Astrocyte of the cerebellum (primary cell): ENCODE data around the gene SPATS2.
"Not testable (repeated sequence)": the region's sequence is repeated elsewhere in the genome, so short reads cannot be mapped to it uniquely, and the experiment has no call there.

Source experiments
- DNase-seq: peaks from one replicate; pipeline ENCODE4 v3.0.0-alpha.2; 2011; ENCODE audit warnings: low read depth
- H3K4me3 ChIP-seq: 2 replicates; pipeline ENCODE4 v1.5.1; 2011; ENCODE audit warnings: mild to moderate bottlenecking, low read depth, low read length, moderate library complexity
- in situ Hi-C: cut with HindIII; loops from 2 replicates; pipeline ENCODE4 v1.10.0; 2017; ENCODE audit warnings: low sequenced_read_pairs
- TF ChIP-seq, protein P1 (sequence below): IDR thresholded peaks from 2 replicates; pipeline ENCODE4 v1.5.1; 2012; ENCODE audit warnings: low read length, low read depth, moderate library complexity, mild to moderate bottlenecking; ENCODE audit errors: missing control alignments

Gene SPATS2

GRCh38 chr12:49367381-49368239 is at the start of gene SPATS2:
Gene SPATS2 (plus strand): TSS chr12:49367462. CDS start chr12:49461013, 93,551 bp downstream.
- TF ChIP-seq, protein P1, sequence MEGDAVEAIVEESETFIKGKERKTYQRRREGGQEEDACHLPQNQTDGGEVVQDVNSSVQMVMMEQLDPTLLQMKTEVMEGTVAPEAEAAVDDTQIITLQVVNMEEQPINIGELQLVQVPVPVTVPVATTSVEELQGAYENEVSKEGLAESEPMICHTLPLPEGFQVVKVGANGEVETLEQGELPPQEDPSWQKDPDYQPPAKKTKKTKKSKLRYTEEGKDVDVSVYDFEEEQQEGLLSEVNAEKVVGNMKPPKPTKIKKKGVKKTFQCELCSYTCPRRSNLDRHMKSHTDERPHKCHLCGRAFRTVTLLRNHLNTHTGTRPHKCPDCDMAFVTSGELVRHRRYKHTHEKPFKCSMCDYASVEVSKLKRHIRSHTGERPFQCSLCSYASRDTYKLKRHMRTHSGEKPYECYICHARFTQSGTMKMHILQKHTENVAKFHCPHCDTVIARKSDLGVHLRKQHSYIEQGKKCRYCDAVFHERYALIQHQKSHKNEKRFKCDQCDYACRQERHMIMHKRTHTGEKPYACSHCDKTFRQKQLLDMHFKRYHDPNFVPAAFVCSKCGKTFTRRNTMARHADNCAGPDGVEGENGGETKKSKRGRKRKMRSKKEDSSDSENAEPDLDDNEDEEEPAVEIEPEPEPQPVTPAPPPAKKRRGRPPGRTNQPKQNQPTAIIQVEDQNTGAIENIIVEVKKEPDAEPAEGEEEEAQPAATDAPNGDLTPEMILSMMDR: no peak
- in situ Hi-C loops: loop anchor here (5.0 kb wide), 3 partner anchors 50 to 140 kb away; partner anchors contain the start of gene TUBA1C
- H3K4me3 ChIP-seq: peak within 1 kb of the TSS; percentile 64
- no peak for DNase-seq

- in situ Hi-C loops, DNase-seq, H3K4me3 ChIP-seq: not testable (repeated sequence)
Measured at GRCh38 chr12:49320411-49321103, 46.7 kb upstream of the SPATS2 start.

- no peak for DNase-seq
- in situ Hi-C loops: no loop called here
- peak overlapping the region; percentile 71 for H3K4me3 ChIP-seq
- TF ChIP-seq, protein P1: no peak
Measured at GRCh38 chr12:49322367-49322707, 44.9 kb upstream of the SPATS2 start.

- TF ChIP-seq, protein P1: no peak
- in situ Hi-C loops: no loop called here
- DNase-seq: peak; percentile 97
- H3K4me3 ChIP-seq: peak within 1 kb of the TSS; percentile 71
Measured at GRCh38 chr12:49322708-49323523, 44.3 kb upstream of the SPATS2 start, which contains the start of gene TROAP. Gene TROAP (plus strand): TSS chr12:49323255. CDS start chr12:49323609, 354 bp downstream.

DNA sequence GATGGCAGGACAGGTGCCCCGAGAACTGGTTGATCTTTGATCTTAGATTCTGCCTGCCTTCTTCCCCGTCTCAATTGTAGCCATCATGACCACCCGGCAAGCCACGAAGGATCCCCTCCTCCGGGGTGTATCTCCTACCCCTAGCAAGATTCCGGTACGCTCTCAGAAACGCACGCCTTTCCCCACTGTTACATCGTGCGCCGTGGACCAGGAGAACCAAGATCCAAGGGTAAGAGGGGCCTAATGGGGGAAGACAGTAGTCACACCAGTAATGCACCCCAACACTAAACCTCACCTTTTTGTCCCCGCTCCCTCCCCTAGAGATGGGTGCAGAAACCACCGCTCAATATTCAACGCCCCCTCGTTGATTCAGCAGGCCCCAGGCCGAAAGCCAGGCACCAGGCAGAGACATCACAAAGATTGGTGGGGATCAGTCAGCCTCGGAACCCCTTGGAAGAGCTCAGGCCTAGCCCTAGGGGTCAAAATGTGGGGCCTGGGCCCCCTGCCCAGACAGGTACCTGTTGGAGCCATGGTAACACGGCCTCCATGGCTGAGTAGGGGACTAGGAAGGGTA is 43.7 kb upstream of the SPATS2 start:
- in situ Hi-C loops: no loop called here

DNA sequence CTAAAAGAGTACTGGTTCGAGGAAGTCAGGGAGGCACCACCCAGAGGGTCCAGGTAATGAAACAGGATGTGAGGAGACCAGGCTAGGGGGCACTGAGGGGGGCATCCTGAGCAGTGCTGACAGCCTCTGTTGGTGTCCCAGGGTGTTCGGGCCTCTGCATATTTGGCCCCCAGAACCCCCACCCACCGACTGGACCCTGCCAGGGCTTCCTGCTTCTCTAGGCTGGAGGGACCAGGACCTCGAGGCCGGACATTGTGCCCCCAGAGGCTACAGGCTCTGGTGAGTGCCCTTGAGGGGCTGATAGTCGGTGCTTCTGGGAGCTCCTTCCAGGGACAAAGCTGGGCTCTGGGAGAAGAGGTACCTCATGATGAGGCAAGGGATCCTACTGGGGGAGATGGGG is 41.7 kb upstream of the SPATS2 start:
- in situ Hi-C loops: loop anchor here (5.0 kb wide), 1 partner anchor 58 kb away; the partner anchor contains the start of gene TUBA1C
- TF ChIP-seq, protein P1: no peak
- DNase-seq: no peak
- H3K4me3 ChIP-seq: no peak overlapping the region

More for the DNA sequence above, 43.7 kb upstream of the SPATS2 start:
- TF ChIP-seq, protein P1: no peak
- H3K4me3 ChIP-seq: peak overlapping the region; percentile 71
- no peak for DNase-seq
